H1 (cell line): ENCODE measurements around the gene POLL. TPM values are rescaled to one million over a fixed set of nuclear protein-coding genes. Genes with fewer than 3 reads are reported as not detected.

Experiments used
- CTCF ChIA-PET: fragments of 300-600 bp; sonication (Branson Sonifier 250); formaldehyde crosslinking; loops from one replicate; lab custom pipeline; 2021; ENCODE audit not compliant: partially characterized antibody; lab: Charles Lee
- POLR2A ChIA-PET: fragments of 300-600 bp; sonication (Branson Sonifier 250); formaldehyde crosslinking; loops from one replicate; lab custom pipeline; 2021; ENCODE audit warnings: inconsistent platforms; ENCODE audit not compliant: partially characterized antibody; lab: Charles Lee
- DNase-seq, 2 experiments: peaks; one replicate each; pipeline versions ENCODE4 v3.0.0 to v3.0.0-alpha.2; 2010 to 2022; ENCODE audit warnings: low spot score in 2 of 2, low read depth in 1 of 2, mixed read lengths in 1 of 2
- FAIRE-seq: peaks from 2 replicates; lab custom pipeline; 2011; peaks lifted over from hg19 to GRCh38; lab: Jason Lieb, UNC
- H2AFZ ChIP-seq: 2 replicates; pipeline ENCODE4 v1.8.1; 2012; ENCODE audit warnings: low read length, inconsistent platforms
- H2AK5ac ChIP-seq: 2 replicates; pipeline ENCODE4 v1.6.1; 2013; ENCODE audit warnings: low read depth, low read length
- H2BK120ac ChIP-seq: replicated peaks from 2 replicates; pipeline ENCODE3; 2013; ENCODE audit warnings: low read depth, low read length, inconsistent platforms
- H2BK12ac ChIP-seq: 2 replicates; pipeline ENCODE4 v1.6.1; 2013; ENCODE audit warnings: low read depth, low read length
- H2BK15ac ChIP-seq: 2 replicates; pipeline ENCODE4 v1.6.1; 2013; ENCODE audit warnings: low read length
- H2BK20ac ChIP-seq: 2 replicates; pipeline ENCODE4 v1.6.1; 2013; ENCODE audit warnings: low read length
- H2BK5ac ChIP-seq: 2 replicates; pipeline ENCODE4 v1.6.1; 2013; ENCODE audit warnings: low read depth, low read length
- H3K14ac ChIP-seq: 2 replicates; pipeline ENCODE4 v1.6.1; 2013; ENCODE audit warnings: inconsistent platforms; ENCODE audit not compliant: insufficient read length
- H3K18ac ChIP-seq: 2 replicates; pipeline ENCODE4 v1.6.1; 2013; ENCODE audit warnings: low read length; ENCODE audit errors: extremely low read depth
- H3K23ac ChIP-seq: 2 replicates; pipeline ENCODE4 v1.6.1; 2013; ENCODE audit warnings: inconsistent platforms; ENCODE audit not compliant: insufficient read length
- H3K23me2 ChIP-seq: 2 replicates; pipeline ENCODE4 v1.6.1; 2013; ENCODE audit warnings: low read depth, low read length
- H3K27ac ChIP-seq: 2 replicates; pipeline ENCODE4 v1.6.1; 2011; ENCODE audit warnings: low read depth, low read length, inconsistent platforms
- H3K27me3 ChIP-seq, 4 experiments: replicated peaks in 1 of 4; 1 replicate in 1 of 4; 2 replicates in 3 of 4; pipeline versions ENCODE4 v1.6.1 to v1.8.1; 2011 to 2013; ENCODE audit warnings: low read length in 3 of 4, mild to moderate bottlenecking in 3 of 4, inconsistent platforms in 2 of 4, mixed read lengths in 2 of 4, moderate library complexity in 1 of 4; ENCODE audit not compliant: control insufficient read depth in 3 of 4, insufficient read depth in 3 of 4; ENCODE audit errors: extremely low read depth in 1 of 4
- H3K36me3 ChIP-seq, 4 experiments: 2 replicates each; pipeline versions ENCODE4 v1.6.1 to v1.8.1; 2011 to 2013; ENCODE audit warnings: mild to moderate bottlenecking in 4 of 4, low read length in 3 of 4, moderate library complexity in 2 of 4, control low read depth in 1 of 4, inconsistent platforms in 1 of 4; ENCODE audit not compliant: insufficient read depth in 4 of 4, control insufficient read depth in 2 of 4
- H3K4ac ChIP-seq: replicated peaks from 2 replicates; pipeline ENCODE3; 2013; ENCODE audit warnings: low read length, low read depth, mixed read lengths, inconsistent platforms; ENCODE audit not compliant: insufficient read length
- H3K4me1 ChIP-seq, 4 experiments: replicated peaks in 1 of 4; 1 replicate in 1 of 4; 2 replicates in 3 of 4; pipeline versions ENCODE4 v1.6.1 to v1.8.1; 2011 to 2013; ENCODE audit warnings: low read length in 3 of 4, inconsistent platforms in 2 of 4, mixed read lengths in 1 of 4; ENCODE audit not compliant: insufficient read depth in 4 of 4, control insufficient read depth in 3 of 4
- H3K4me2 ChIP-seq, 2 experiments: 2 replicates each; pipeline versions ENCODE4 v1.6.1 to v1.8.1; 2011 to 2013; ENCODE audit warnings: low read depth in 2 of 2, low read length in 2 of 2, control low read depth in 1 of 2, inconsistent platforms in 1 of 2, mild to moderate bottlenecking in 1 of 2; ENCODE audit not compliant: insufficient read depth in 1 of 2
- H3K4me3 ChIP-seq, 4 experiments: fragments of 200-600, 300-600 bp in 1 of 4; sonication (generic), shearing (Covaris generic), sonication (Bioruptor Twin) in 1 of 4; 2 replicates each; pipeline versions ENCODE4 v1.5.1 to v1.8.1; 2011 to 2016; ENCODE audit warnings: low read length in 4 of 4, low read depth in 3 of 4, control low read depth in 2 of 4, inconsistent platforms in 2 of 4, mild to moderate bottlenecking in 2 of 4, mixed read lengths in 1 of 4, moderate library complexity in 1 of 4; ENCODE audit not compliant: insufficient read depth in 2 of 4; ENCODE audit errors: extremely low read depth in 1 of 4
- H3K56ac ChIP-seq: replicated peaks from 2 replicates; pipeline ENCODE3; 2013; ENCODE audit warnings: low read depth, mild to moderate bottlenecking, mixed read lengths, low read length, inconsistent platforms; ENCODE audit not compliant: insufficient read length
- H3K79me1 ChIP-seq: 2 replicates; pipeline ENCODE4 v1.6.1; 2013; ENCODE audit warnings: low read depth, low read length, control low read depth
- H3K79me2 ChIP-seq, 2 experiments: 2 replicates each; pipeline versions ENCODE4 v1.6.1 to v1.8.1; 2012 to 2013; ENCODE audit warnings: low read length in 2 of 2, mild to moderate bottlenecking in 2 of 2, inconsistent platforms in 1 of 2; ENCODE audit not compliant: insufficient read depth in 2 of 2, control insufficient read depth in 1 of 2
- H3K9ac ChIP-seq, 4 experiments: replicated peaks in 1 of 4; 1 replicate in 1 of 4; 2 replicates in 3 of 4; pipeline versions ENCODE4 v1.6.1 to v1.8.1; 2011 to 2013; ENCODE audit warnings: low read depth in 3 of 4, low read length in 3 of 4, control low read depth in 2 of 4, mild to moderate bottlenecking in 2 of 4, moderate library complexity in 2 of 4, inconsistent platforms in 1 of 4; ENCODE audit errors: extremely low read depth in 1 of 4
- H3K9me3 ChIP-seq, 2 experiments: 2 replicates each; pipeline versions ENCODE4 v1.6.1 to v1.8.1; 2012 to 2013; ENCODE audit warnings: mild to moderate bottlenecking in 2 of 2, moderate library complexity in 2 of 2, control low read depth in 1 of 2, inconsistent platforms in 1 of 2, low read depth in 1 of 2, low read length in 1 of 2, mixed read lengths in 1 of 2; ENCODE audit not compliant: insufficient read depth in 2 of 2
- H4K20me1 ChIP-seq, 2 experiments: replicated peaks in 1 of 2; 2 replicates each; pipeline versions ENCODE3 to v1.8.1; 2011 to 2013; ENCODE audit warnings: inconsistent platforms in 2 of 2, low read length in 2 of 2, mild to moderate bottlenecking in 1 of 2; ENCODE audit not compliant: insufficient read depth in 2 of 2, control insufficient read depth in 1 of 2
- H4K5ac ChIP-seq: 2 replicates; pipeline ENCODE4 v1.6.1; 2013; ENCODE audit warnings: low read length, low read depth, mixed read lengths, inconsistent platforms; ENCODE audit not compliant: insufficient read length
- H4K8ac ChIP-seq: 2 replicates; pipeline ENCODE4 v1.8.0; 2013; ENCODE audit warnings: mild to moderate bottlenecking, moderate library complexity, low read length, inconsistent platforms; ENCODE audit not compliant: insufficient read depth; ENCODE audit errors: extremely low read depth
- H4K91ac ChIP-seq: replicated peaks from 2 replicates; pipeline ENCODE3; 2013; ENCODE audit warnings: low read length, mixed read lengths, inconsistent platforms; ENCODE audit not compliant: insufficient read length
- BACH1 ChIP-seq: IDR thresholded peaks from 2 replicates; pipeline ENCODE4 v1.6.1; 2012; ENCODE audit warnings: low read length, improper control_type of control experiment
- KDM4A ChIP-seq: IDR thresholded peaks from one replicate; pipeline ENCODE4 v1.7.1; 2012; ENCODE audit warnings: low read depth, mild to moderate bottlenecking, moderate library complexity, low read length, inconsistent platforms; ENCODE audit not compliant: severe bottlenecking
- KDM5A ChIP-seq: fragments of 200-600 bp; IDR thresholded peaks from 2 replicates; pipeline ENCODE4 v1.7.1; 2012; ENCODE audit warnings: mild to moderate bottlenecking, low read length, inconsistent platforms, mixed read lengths
- TEAD4 ChIP-seq: IDR thresholded peaks from 2 replicates; pipeline ENCODE4 v1.6.1; 2012; ENCODE audit warnings: low read depth, low read length, inconsistent platforms, mixed read lengths
- WGBS, 2 experiments: shearing (Covaris generic) in 1 of 2; methylation state at CpG; one replicate each; pipeline versions ENCODE4 v1.1.6 to v1.1.7; 2013 to 2015; ENCODE audit warnings: low lambda C conversion rate in 2 of 2, mixed read lengths in 2 of 2, inconsistent platforms in 1 of 2, low coverage in 1 of 2, missing lambda C conversion rate in 1 of 2; ENCODE audit not compliant: insufficient replicate concordance in 2 of 2, insufficient coverage in 1 of 2, insufficient read length in 1 of 2; ENCODE audit errors: extremely low coverage in 1 of 2, missing lambda C conversion rate in 1 of 2; 5-methylcytosine and 5-hydroxymethylcytosine counted together
- polyA plus RNA-seq, 7 experiments: library from polyadenylated mRNA; depleted of rRNA in 3 of 7; stranded (reverse) in 5 of 7; unstranded in 2 of 7; fragments of >200 nt in 5 of 7; fragments of 200-250 nt in 2 of 7; gene quantifications; 1 replicate in 5 of 7; 2 replicates in 1 of 7; 4 replicates in 1 of 7; pipeline versions ENCODE4 v1.2.1 to v1.2.3, GENCODE V29; 2011 to 2013; ENCODE audit warnings: missing spikeins in 2 of 7, mixed read lengths in 2 of 7
- total RNA-seq: library from RNA; stranded (reverse); fragmentation: NEBNext Ultra II Directional; extraction: Animal tissue kit (Norgen Biotek cat#: 25700); gene quantifications from 2 replicates; pipeline ENCODE4 v1.2.1, GENCODE V29; 2021

The POLL gene
- total and polyA plus RNA-seq, 2 of the 8 experiments (the other 6 are each of a cell fraction or from before 2014, with no cell fraction given) = 26.1 to 45.9 TPM

DNA sequence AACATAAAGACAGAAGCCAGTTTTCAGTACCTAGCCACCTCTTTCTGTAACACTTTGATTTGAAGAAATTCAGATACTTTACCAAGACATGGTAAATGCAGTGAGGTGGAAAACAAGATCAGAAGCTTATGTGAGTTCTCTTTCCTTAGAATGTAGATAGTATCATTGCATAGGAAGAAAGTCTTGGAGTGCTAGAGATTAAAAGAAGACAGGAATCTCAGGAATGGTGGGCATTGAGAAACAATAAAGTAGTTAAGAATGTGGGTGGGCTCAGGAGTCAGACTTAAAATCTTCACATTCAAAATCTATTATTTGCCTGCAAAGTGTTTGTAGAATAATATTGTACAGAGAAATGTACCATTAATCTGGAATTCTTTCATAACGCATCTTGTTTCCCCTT, 58.9 kb downstream of the POLL start:
- 73% methylated on average over 1 of the region's 1 CpG; no CpG with 5 or more reads in 1 of the 2 experiments for WGBS, 2 experiments

More for the DNA sequence above, 58.9 kb downstream of the POLL start:
- Histone ChIP-seq H2BK120ac (no peak overlapping the region), H3K4ac (no peak overlapping the region), H3K14ac (no peak overlapping the region), H4K5ac (no peak overlapping the region), H3K18ac (no peak overlapping the region), H2BK15ac (no peak overlapping the region), H3K9me3 (no peaks in the 10 kb centered on the region), H4K8ac (no peak overlapping the region), H3K56ac (peak overlapping the region; percentile 3), H3K4me3 (peak overlapping the region in 1 of 4 experiments; percentile 4; a peak in 1 of 8 replicates), H3K36me3 (peaks cover 0 to 2% (median 0%) of the 10 kb centered on the region in 4 experiments; a peak in 1 of 8 replicates), H4K91ac (no peak overlapping the region), H3K79me1 (no peaks in the 10 kb centered on the region), H2AFZ (no peak overlapping the region), H4K20me1 (no peaks in the 10 kb centered on the region), H3K4me1 (peaks cover 0 to 6% (median 3%) of the 10 kb centered on the region in 4 experiments; a peak in 3 of 7 replicates), H3K79me2 (no peaks in the 10 kb centered on the region), H2BK12ac (no peak overlapping the region; the same call in 1 of the 2 replicates), H2AK5ac (no peak overlapping the region), H3K23ac (no peak overlapping the region), H3K9ac (no peak overlapping the region), H3K27ac (no peak overlapping the region), H3K27me3 (no peaks in the 10 kb centered on the region), H3K4me2 (no peak overlapping the region; a peak in 1 of 4 replicates), H2BK20ac (no peak overlapping the region), H2BK5ac (no peak overlapping the region), H3K23me2 (no peaks in the 10 kb centered on the region)
- DNase-seq (no peak), FAIRE-seq (no peak)
- CTCF ChIA-PET = interaction anchor here (0.6 to 10.1 kb wide), 10 partner anchors 8 to 362 kb away, joined by 3 to 60 read pairs (median 3); no protein-coding TSS in a partner anchor
- no peak for TF ChIP-seq KDM5A
- no peak for TF ChIP-seq BACH1
- TF ChIP-seq KDM4A = no peak
- peak; percentile 48; the same call in 1 of the 2 replicates for TF ChIP-seq TEAD4
- POLR2A ChIA-PET = interaction anchor here (0.8 kb wide), 1 partner anchor 31 kb away, joined by 6 read pairs; no protein-coding TSS in a partner anchor
